GM23338 (cell line): ENCODE results near the gene ROS1.

Experiments used
- CREB1 ChIP-seq: fragments of 250-450 bp; sonication (Bioruptor Pico); IDR thresholded peaks from 2 replicates; pipeline ENCODE4 v1.5.0; 2020; ENCODE audit warnings: low read depth, mild to moderate bottlenecking, moderate library complexity
- EZH2 ChIP-seq: fragments of 200-600 bp; sonication (generic); IDR thresholded peaks from one replicate; pipeline ENCODE4 v1.8.0; 2017; ENCODE audit warnings: antibody characterized with exemption, mild to moderate bottlenecking, low read depth; ENCODE audit not compliant: unreplicated experiment
- EZH2phosphoT487 ChIP-seq: fragments of 200-600 bp; sonication (generic); IDR thresholded peaks from one replicate; pipeline ENCODE4 v1.8.1; 2018; ENCODE audit warnings: antibody characterized with exemption; ENCODE audit not compliant: unreplicated experiment
- JUNB ChIP-seq: IDR thresholded peaks from one replicate; pipeline ENCODE4 v1.6.1; 2016; ENCODE audit warnings: antibody characterized with exemption; ENCODE audit not compliant: unreplicated experiment
- POLR2AphosphoS5 ChIP-seq: IDR thresholded peaks from 2 replicates; pipeline ENCODE4 v1.6.1; 2016; ENCODE audit warnings: antibody characterized with exemption, low read depth
- TF ChIP-seq, protein P1 (sequence below), 2 experiments: fragments of 200-600 bp in 1 of 2; sonication (generic) in 1 of 2; conservative IDR thresholded peaks; 2 replicates each; pipeline versions ENCODE4 v1.5.1 to v1.6.1; 2016 to 2017; ENCODE audit warnings: antibody characterized with exemption in 2 of 2, low read depth in 2 of 2, mild to moderate bottlenecking in 2 of 2, moderate library complexity in 1 of 2
- TF ChIP-seq, protein P2 (sequence below): IDR thresholded peaks from one replicate; pipeline ENCODE4 v1.6.1; 2018; ENCODE audit warnings: antibody characterized with exemption; ENCODE audit not compliant: unreplicated experiment

GRCh38 chr6:117465691-117466090 is 39.9 kb upstream of the ROS1 start:
- TF ChIP-seq, protein P1, sequence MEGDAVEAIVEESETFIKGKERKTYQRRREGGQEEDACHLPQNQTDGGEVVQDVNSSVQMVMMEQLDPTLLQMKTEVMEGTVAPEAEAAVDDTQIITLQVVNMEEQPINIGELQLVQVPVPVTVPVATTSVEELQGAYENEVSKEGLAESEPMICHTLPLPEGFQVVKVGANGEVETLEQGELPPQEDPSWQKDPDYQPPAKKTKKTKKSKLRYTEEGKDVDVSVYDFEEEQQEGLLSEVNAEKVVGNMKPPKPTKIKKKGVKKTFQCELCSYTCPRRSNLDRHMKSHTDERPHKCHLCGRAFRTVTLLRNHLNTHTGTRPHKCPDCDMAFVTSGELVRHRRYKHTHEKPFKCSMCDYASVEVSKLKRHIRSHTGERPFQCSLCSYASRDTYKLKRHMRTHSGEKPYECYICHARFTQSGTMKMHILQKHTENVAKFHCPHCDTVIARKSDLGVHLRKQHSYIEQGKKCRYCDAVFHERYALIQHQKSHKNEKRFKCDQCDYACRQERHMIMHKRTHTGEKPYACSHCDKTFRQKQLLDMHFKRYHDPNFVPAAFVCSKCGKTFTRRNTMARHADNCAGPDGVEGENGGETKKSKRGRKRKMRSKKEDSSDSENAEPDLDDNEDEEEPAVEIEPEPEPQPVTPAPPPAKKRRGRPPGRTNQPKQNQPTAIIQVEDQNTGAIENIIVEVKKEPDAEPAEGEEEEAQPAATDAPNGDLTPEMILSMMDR (conservative IDR thresholded peaks at IDR 0.05; ENCODE audit: low read depth in 2 of 2) = no peak
- TF ChIP-seq JUNB (no peak), POLR2AphosphoS5 (no peak), EZH2phosphoT487 (no peak), EZH2 (no peak), CREB1 (no peak)
- TF ChIP-seq, protein P2, sequence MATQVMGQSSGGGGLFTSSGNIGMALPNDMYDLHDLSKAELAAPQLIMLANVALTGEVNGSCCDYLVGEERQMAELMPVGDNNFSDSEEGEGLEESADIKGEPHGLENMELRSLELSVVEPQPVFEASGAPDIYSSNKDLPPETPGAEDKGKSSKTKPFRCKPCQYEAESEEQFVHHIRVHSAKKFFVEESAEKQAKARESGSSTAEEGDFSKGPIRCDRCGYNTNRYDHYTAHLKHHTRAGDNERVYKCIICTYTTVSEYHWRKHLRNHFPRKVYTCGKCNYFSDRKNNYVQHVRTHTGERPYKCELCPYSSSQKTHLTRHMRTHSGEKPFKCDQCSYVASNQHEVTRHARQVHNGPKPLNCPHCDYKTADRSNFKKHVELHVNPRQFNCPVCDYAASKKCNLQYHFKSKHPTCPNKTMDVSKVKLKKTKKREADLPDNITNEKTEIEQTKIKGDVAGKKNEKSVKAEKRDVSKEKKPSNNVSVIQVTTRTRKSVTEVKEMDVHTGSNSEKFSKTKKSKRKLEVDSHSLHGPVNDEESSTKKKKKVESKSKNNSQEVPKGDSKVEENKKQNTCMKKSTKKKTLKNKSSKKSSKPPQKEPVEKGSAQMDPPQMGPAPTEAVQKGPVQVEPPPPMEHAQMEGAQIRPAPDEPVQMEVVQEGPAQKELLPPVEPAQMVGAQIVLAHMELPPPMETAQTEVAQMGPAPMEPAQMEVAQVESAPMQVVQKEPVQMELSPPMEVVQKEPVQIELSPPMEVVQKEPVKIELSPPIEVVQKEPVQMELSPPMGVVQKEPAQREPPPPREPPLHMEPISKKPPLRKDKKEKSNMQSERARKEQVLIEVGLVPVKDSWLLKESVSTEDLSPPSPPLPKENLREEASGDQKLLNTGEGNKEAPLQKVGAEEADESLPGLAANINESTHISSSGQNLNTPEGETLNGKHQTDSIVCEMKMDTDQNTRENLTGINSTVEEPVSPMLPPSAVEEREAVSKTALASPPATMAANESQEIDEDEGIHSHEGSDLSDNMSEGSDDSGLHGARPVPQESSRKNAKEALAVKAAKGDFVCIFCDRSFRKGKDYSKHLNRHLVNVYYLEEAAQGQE = no peak
